SU-DHL-6 (cell line): ENCODE results near the gene FAM98C.

Source experiments
- H2AFZ ChIP-seq: fragments of 200-600 bp; sonication (generic); 2 replicates; pipeline ENCODE4 v1.6.1; 2014; ENCODE audit warnings: low read depth, mild to moderate bottlenecking, moderate library complexity, mixed read lengths, antibody characterized with exemption, low read length; ENCODE audit not compliant: severe bottlenecking
- H3F3A ChIP-seq: fragments of 200-600 bp; shearing (Covaris generic); 2 replicates; pipeline ENCODE4 v1.6.0; 2016; ENCODE audit warnings: antibody characterized with exemption, mild to moderate bottlenecking; ENCODE audit not compliant: insufficient read depth
- H3K27ac ChIP-seq: fragments of 200-600 bp; sonication (generic); 2 replicates; pipeline ENCODE4 v1.5.1; 2016; ENCODE audit warnings: low read depth, mild to moderate bottlenecking, low read length, moderate library complexity, mixed read lengths
- H3K27me3 ChIP-seq: fragments of 200-600 bp; sonication (generic), shearing (Covaris generic); 2 replicates; pipeline ENCODE4 v1.6.0; 2014; ENCODE audit warnings: mild to moderate bottlenecking, low read length
- H3K36me3 ChIP-seq: fragments of 200-600 bp; sonication (generic); 2 replicates; pipeline ENCODE4 v1.6.1; 2014; ENCODE audit warnings: mild to moderate bottlenecking, low read length, mixed read lengths
- H3K4me2 ChIP-seq: fragments of 300-600, 200-600 bp; shearing (Covaris generic), sonication (generic); 2 replicates; pipeline ENCODE4 v1.6.0; 2014; ENCODE audit warnings: low read length, low read depth, mild to moderate bottlenecking; ENCODE audit not compliant: poor library complexity, severe bottlenecking
- H3K4me3 ChIP-seq: fragments of 200-600 bp; sonication (generic); 2 replicates; pipeline ENCODE4 v1.5.1; 2014; ENCODE audit warnings: antibody characterized with exemption, low read length, mild to moderate bottlenecking, mixed read lengths; ENCODE audit not compliant: insufficient read depth, poor library complexity, severe bottlenecking
- H3K79me2 ChIP-seq: fragments of 200-600 bp; sonication (generic); 2 replicates; pipeline ENCODE4 v1.6.1; 2014; ENCODE audit warnings: mild to moderate bottlenecking, low read length, moderate library complexity; ENCODE audit not compliant: insufficient read depth
- H3K9ac ChIP-seq: fragments of 200-600 bp; sonication (generic); 2 replicates; pipeline ENCODE4 v1.7.0; 2014; ENCODE audit warnings: mild to moderate bottlenecking, low read length
- H3K9me2 ChIP-seq: fragments of 200-600 bp; sonication (generic); replicated peaks from 2 replicates; pipeline ENCODE4 v1.6.1; 2014; ENCODE audit warnings: low read length; ENCODE audit not compliant: insufficient read depth
- H3K9me3 ChIP-seq: fragments of 200-600 bp; sonication (generic); 2 replicates; pipeline ENCODE4 v1.6.1; 2014; ENCODE audit warnings: low read length, mixed read lengths; ENCODE audit not compliant: insufficient read depth
- H4K20me1 ChIP-seq: fragments of 200-600 bp; sonication (generic); 2 replicates; pipeline ENCODE4 v1.6.1; 2014; ENCODE audit warnings: low read depth, mild to moderate bottlenecking, antibody characterized with exemption, low read length, moderate library complexity, mixed read lengths
- EZH2phosphoT487 ChIP-seq: fragments of 200-600 bp; sonication (generic), shearing (Covaris generic); conservative IDR thresholded peaks from 2 replicates; pipeline ENCODE4 v1.6.1; 2018; ENCODE audit warnings: mild to moderate bottlenecking, antibody characterized with exemption, low read length, moderate library complexity, mixed read lengths
- TF ChIP-seq, protein P1 (sequence below): fragments of 200-600 bp; sonication (generic); IDR thresholded peaks from one replicate; pipeline ENCODE4 v1.5.1; 2017; ENCODE audit warnings: antibody characterized with exemption, mild to moderate bottlenecking, low read length, moderate library complexity; ENCODE audit not compliant: insufficient read depth, poor library complexity, severe bottlenecking

FAM98C gene

DNA sequence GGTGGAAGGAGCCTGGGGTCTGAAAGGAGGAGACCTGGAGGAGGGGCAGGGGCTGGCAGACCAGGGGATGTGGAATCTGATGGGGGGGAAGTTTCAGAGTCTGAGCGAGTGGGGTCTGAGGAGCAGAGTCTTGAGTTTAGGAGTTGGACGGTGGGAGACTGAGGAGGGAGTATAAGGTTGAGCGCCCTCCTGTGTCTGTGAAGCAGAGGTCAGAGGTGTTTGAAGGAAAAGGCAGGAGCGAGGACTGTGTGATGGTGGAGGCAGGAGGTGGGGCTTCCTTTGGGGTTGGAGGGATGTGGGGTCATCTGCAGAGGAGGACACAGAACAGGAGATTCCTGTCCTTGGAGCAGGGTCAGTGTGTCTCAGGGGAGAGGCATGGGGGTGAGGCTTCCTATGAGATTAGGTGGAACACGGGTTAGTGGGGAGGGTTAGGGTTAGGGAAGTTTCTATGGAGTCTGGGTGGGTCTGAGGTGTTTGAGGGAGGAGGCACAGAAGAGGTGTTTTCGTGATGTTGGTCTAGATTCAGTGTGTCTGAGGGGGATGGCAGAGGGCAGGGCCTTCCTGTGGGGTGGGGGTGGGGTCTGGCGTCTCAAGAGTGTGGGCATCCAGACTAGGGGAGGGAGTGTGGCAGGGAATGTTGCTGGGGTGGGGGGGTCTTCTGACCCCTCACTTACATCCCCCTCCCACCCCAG lies 38.9 kb downstream of the FAM98C start:
- H3K36me3 ChIP-seq: no peaks in the 10 kb centered on the region
- no peaks in the 10 kb centered on the region for H3F3A ChIP-seq
- H3K79me2 ChIP-seq: no peaks in the 10 kb centered on the region
- H3K9ac ChIP-seq: no peak overlapping the region
- no peaks in the 10 kb centered on the region for H3K9me2 ChIP-seq
- no peak overlapping the region for H3K27ac ChIP-seq
- no peaks in the 10 kb centered on the region; the same call in 1 of the 2 replicates for H3K27me3 ChIP-seq
- no peak overlapping the region for H2AFZ ChIP-seq
- H3K4me2 ChIP-seq: no peak overlapping the region
- H3K9me3 ChIP-seq: no peaks in the 10 kb centered on the region
- no peak overlapping the region for H3K4me3 ChIP-seq
- TF ChIP-seq, protein P1, sequence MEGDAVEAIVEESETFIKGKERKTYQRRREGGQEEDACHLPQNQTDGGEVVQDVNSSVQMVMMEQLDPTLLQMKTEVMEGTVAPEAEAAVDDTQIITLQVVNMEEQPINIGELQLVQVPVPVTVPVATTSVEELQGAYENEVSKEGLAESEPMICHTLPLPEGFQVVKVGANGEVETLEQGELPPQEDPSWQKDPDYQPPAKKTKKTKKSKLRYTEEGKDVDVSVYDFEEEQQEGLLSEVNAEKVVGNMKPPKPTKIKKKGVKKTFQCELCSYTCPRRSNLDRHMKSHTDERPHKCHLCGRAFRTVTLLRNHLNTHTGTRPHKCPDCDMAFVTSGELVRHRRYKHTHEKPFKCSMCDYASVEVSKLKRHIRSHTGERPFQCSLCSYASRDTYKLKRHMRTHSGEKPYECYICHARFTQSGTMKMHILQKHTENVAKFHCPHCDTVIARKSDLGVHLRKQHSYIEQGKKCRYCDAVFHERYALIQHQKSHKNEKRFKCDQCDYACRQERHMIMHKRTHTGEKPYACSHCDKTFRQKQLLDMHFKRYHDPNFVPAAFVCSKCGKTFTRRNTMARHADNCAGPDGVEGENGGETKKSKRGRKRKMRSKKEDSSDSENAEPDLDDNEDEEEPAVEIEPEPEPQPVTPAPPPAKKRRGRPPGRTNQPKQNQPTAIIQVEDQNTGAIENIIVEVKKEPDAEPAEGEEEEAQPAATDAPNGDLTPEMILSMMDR: no peak
- TF ChIP-seq EZH2phosphoT487: no peak
- H4K20me1 ChIP-seq: no peaks in the 10 kb centered on the region

DNA sequence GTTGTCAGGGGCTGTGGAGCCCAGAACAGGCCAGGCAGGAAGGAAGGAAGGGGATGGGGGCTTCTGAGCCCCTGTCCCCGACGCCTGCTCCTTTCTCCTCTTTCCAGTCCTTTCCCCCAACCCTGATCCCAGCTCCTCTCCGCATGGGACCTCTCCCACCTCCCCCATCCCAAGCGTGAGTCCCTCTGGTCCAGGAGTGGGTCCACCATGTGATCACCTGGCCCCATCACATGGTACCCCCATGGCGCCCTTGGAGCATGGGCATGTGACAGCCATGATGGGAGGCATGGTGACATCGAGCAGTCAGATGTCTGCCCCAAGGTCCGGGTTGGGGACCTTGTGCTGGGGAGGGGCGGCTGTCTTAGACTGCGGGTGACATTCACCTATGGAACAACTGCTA lies 39.8 kb downstream of the FAM98C start:
- Histone ChIP-seq H3F3A (no peaks in the 10 kb centered on the region), H3K27me3 (no peaks in the 10 kb centered on the region; the same call in 1 of the 2 replicates), H2AFZ (no peak overlapping the region), H3K36me3 (no peaks in the 10 kb centered on the region), H3K9me3 (no peaks in the 10 kb centered on the region), H3K4me3 (no peak overlapping the region), H3K9me2 (no peaks in the 10 kb centered on the region), H4K20me1 (no peaks in the 10 kb centered on the region), H3K27ac (no peak overlapping the region), H3K79me2 (no peaks in the 10 kb centered on the region), H3K9ac (no peak overlapping the region), H3K4me2 (no peak overlapping the region)
- TF ChIP-seq, protein P1: no peak
- TF ChIP-seq EZH2phosphoT487: no peak

DNA sequence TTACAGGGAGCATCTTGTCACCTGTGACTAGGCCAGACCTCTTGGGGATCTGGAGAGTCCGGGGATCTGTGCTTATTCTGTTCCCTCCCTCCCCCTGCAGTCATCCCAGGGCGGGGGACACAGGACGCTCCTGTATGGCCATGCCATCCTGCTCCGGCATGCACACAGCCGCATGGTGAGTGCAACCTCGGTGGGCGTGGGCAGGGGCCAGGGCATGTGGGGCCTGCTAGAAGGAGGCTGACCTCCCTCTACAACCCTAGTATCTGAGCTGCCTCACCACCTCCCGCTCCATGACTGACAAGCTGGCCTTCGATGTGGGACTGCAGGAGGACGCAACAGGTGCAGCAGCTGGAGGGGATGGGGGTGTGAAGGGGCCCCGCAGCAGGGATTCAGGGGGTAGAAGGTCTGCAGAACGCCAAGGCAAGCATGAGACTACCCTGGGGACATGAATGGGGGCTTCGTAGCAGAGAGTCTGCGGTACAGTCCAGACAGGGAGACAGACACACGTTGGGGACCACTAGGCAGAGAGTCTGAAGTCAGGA lies 40.6 kb downstream of the FAM98C start:
- no peak overlapping the region for H2AFZ ChIP-seq
- no peak overlapping the region for H3K9ac ChIP-seq
- no peaks in the 10 kb centered on the region; the same call in 1 of the 2 replicates for H3K27me3 ChIP-seq
- no peak overlapping the region for H3K27ac ChIP-seq
- H3K79me2 ChIP-seq: no peaks in the 10 kb centered on the region
- no peaks in the 10 kb centered on the region for H4K20me1 ChIP-seq
- no peak overlapping the region for H3K4me2 ChIP-seq
- TF ChIP-seq, protein P1: no peak
- no peak for TF ChIP-seq EZH2phosphoT487
- H3K9me2 ChIP-seq: no peaks in the 10 kb centered on the region
- no peak overlapping the region for H3K4me3 ChIP-seq
- no peaks in the 10 kb centered on the region for H3K36me3 ChIP-seq
- H3K9me3 ChIP-seq: no peaks in the 10 kb centered on the region
- no peaks in the 10 kb centered on the region for H3F3A ChIP-seq
